Measurements from ENCODE around the gene KLHL17.
A peak's percentile ranks its signal among the peaks of the same experiment; 100 is the strongest.
"Not testable (repeated sequence)": the region's sequence is repeated elsewhere in the genome, so short reads cannot be mapped to it uniquely, and the experiment has no call there.

Gene KLHL17

DNA sequence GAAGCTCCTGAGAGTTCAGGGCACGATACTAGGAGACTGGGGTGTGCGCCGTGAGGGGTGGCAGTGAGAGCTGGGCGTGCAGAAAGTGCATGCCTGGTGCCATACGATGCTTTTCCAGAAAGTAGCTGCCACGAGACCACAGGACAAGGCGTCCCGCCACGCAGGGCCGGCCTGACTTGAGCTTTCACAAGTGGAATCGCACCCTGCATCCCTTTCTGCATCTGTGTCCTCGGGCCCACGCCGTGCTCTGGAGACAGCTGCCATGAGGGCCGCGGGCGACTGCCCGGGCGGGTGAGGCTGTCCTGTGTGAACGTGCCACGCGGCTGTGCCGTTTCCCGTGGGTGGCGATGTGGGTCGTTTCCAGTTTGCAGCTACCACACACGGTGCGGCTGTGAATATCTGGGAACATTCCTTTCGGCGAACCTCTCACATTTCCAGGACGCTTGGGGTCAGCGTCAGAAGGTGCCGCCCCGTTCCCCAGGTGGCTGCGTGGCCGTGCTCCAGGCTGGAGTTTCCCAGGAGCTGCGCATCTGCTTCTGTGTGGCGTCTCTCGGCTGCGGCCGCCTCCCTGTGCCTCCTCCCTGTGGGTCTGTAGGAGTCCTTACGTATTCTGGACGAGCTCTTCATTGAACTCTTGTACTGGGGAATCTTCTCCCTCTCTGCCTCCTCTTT lies 22.5 kb downstream of the KLHL17 start:
- no peak for DNase-seq (ENCODE audit: low spot score)
- POLR2A ChIA-PET (ENCODE audit: low non-redundant PET) = no interaction called here
- CTCF ChIA-PET = interaction anchor here (0.5 to 6.0 kb wide), 7 partner anchors 12 to 91 kb away, joined by 3 to 50 read pairs (median 5); partner anchors contain the start of genes PLEKHN1 and RNF223
- H3K27ac ChIP-seq = peak overlapping the region; percentile 7; the same call in 1 of the 2 replicates
- TF ChIP-seq, protein P1, sequence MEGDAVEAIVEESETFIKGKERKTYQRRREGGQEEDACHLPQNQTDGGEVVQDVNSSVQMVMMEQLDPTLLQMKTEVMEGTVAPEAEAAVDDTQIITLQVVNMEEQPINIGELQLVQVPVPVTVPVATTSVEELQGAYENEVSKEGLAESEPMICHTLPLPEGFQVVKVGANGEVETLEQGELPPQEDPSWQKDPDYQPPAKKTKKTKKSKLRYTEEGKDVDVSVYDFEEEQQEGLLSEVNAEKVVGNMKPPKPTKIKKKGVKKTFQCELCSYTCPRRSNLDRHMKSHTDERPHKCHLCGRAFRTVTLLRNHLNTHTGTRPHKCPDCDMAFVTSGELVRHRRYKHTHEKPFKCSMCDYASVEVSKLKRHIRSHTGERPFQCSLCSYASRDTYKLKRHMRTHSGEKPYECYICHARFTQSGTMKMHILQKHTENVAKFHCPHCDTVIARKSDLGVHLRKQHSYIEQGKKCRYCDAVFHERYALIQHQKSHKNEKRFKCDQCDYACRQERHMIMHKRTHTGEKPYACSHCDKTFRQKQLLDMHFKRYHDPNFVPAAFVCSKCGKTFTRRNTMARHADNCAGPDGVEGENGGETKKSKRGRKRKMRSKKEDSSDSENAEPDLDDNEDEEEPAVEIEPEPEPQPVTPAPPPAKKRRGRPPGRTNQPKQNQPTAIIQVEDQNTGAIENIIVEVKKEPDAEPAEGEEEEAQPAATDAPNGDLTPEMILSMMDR (conservative IDR thresholded peaks at IDR 0.05; ENCODE audit: low read depth) = no peak

DNA sequence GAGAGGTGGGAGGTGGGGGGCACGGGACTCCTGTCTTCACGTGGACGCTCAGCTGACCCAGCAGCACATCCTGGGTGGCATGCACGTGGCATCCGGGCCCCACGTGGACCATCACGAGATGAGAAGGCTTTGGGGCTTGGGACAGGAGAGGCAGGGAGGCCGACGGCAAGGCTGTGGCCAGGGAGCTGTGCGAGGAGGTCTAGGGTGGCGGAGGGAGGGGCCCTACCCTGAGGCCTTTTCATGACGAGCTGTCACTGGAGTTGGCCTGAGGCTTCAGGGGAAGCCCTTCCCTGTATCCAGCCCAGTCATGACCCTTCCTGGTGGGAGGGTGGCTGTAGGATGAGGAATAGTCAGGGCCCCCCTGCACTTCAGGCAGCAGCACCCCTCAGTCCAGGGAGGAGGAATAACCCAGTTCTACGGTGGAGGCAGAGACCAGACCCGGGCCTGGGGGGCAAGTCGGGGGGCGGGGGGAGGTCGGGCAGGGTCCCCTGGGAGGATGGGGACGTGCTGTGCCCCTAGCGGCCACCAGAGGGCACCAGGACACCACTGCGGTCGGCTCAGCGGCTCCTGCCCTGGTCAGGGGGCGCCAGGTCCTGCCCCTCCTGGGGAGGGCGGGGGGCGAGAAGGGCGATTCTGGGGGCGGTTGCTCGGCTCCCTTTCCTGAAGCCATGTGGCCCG lies 23.6 kb downstream of the KLHL17 start:
- CTCF ChIA-PET = interaction anchor here (0.6 to 6.0 kb wide), 19 partner anchors 8 to 388 kb away, joined by 3 to 50 read pairs (median 4); partner anchors contain the start of gene PLEKHN1
- POLR2A ChIA-PET (ENCODE audit: low non-redundant PET) = no interaction called here
- peak; percentile 52 for DNase-seq (ENCODE audit: low spot score)
- TF ChIP-seq, protein P1 (conservative IDR thresholded peaks at IDR 0.05; ENCODE audit: low read depth) = peak; percentile 93
- peak overlapping the region; percentile 7; the same call in 1 of the 2 replicates for H3K27ac ChIP-seq

GRCh38 chr1:984476-984814 lies 24.1 kb downstream of the KLHL17 start:
- no peak for DNase-seq (ENCODE audit: low spot score)
- ChIA-PET CTCF (interaction anchor here (0.6 to 6.0 kb wide), 19 partner anchors 8 to 388 kb away, joined by 3 to 50 read pairs (median 3); no protein-coding TSS in a partner anchor), POLR2A (ENCODE audit: low non-redundant PET) (no interaction called here)
- no peak overlapping the region for H3K27ac ChIP-seq
- TF ChIP-seq, protein P1 (conservative IDR thresholded peaks at IDR 0.05; ENCODE audit: low read depth) = peak; percentile 64

DNA sequence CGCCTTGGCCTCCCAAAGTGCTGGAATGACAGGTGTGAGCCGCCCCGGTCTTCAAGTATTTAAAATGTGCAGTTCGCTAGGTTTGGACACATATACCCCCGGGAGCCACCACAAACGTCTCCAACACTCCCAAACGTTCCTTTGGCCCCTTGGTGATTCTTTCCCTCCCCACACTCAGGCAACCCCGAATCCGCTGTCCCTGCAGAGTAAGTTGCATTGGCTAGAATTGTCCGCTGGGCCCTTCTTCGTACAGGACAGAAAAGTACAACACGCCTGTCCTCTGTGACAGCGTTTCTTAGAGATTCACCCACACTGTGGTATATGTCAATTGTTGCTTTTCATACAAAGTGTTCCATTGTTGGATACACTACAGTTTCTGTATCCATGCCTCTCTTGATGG lies 24.7 kb downstream of the KLHL17 start:
- H3K27ac ChIP-seq = no peak overlapping the region
- POLR2A ChIA-PET (ENCODE audit: low non-redundant PET) = no interaction called here
- DNase-seq (ENCODE audit: low spot score) = no peak
- CTCF ChIA-PET = interaction anchor here (0.6 to 6.0 kb wide), 10 partner anchors 9 to 306 kb away, joined by 3 to 50 read pairs (median 6); no protein-coding TSS in a partner anchor
- TF ChIP-seq, protein P1 (conservative IDR thresholded peaks at IDR 0.05; ENCODE audit: low read depth) = no peak

- CTCF ChIA-PET; DNase-seq (ENCODE audit: low spot score): not testable (repeated sequence)
Observed at GRCh38 chr1:988061-988460, 27.7 kb downstream of the KLHL17 start.

DNA sequence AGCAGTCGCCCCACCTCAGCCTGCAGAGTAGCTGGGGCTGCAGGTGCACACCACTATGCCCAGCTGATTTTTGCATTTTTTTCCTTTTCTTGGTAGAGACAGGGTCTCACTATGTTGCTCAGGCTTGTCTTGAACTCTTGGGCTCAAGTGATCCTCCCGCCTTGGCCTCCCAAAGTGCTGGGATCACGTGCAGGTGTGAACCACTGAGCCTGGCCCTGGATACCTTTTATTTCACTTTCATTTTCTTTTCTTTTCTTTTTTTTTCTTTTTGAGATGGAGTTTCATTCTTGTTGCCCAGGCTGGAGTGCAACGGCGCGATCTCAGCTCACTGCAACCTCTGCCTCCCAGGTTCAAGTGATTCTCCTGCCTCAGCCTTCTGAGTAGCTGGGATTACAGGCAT lies 30.9 kb downstream of the KLHL17 start:
- DNase-seq (ENCODE audit: low spot score); POLR2A ChIA-PET (ENCODE audit: low non-redundant PET); H3K27ac ChIP-seq: not testable (repeated sequence)
- CTCF ChIA-PET = interaction anchor here (0.9 kb wide), 1 partner anchor 67 kb away, joined by 4 read pairs; no protein-coding TSS in a partner anchor

More at GRCh38 chr1:988061-988460, 27.7 kb downstream of the KLHL17 start:
- POLR2A ChIA-PET (ENCODE audit: low non-redundant PET); H3K27ac ChIP-seq: not testable (repeated sequence)

DNA sequence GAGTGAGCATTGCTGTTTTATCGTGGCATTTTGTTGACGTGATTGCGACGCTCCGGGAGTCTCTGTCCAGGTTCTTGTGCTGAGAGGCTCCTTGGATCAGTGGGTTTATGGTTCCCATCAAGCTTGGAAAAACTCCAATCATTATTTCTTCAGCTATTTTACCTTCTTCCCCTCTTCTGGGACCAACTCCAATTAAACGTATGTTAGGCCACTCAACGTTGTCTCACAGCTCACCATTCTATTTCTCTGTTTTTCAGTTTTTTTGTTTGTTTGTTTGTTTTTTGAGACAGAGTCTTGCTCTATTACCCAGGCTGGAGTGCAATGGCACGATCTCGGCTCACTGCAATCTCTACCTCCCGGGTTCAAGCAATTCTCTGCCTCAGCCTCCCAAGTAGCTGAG lies 31.5 kb downstream of the KLHL17 start:
- DNase-seq (ENCODE audit: low spot score) = no peak
- TF ChIP-seq, protein P1 (conservative IDR thresholded peaks at IDR 0.05; ENCODE audit: low read depth) = no peak
- ChIA-PET POLR2A (ENCODE audit: low non-redundant PET) (no interaction called here), CTCF (interaction anchor here (0.7 to 0.8 kb wide), 2 partner anchors 8 to 10 kb away, joined by 3 to 4 read pairs; no protein-coding TSS in a partner anchor)
- no peak overlapping the region for H3K27ac ChIP-seq

All from RWPE1 (cell line).